AML-193 (cell line): Measurements from ENCODE around the gene NEK9.
"Not testable (repeated sequence)": the region's sequence is repeated elsewhere in the genome, so short reads cannot be mapped to it uniquely, and the experiment has no call there.

Source experiments
- DNase-seq, 2 experiments: peaks; one replicate each; lab custom pipeline; 2025; lab: John Stamatoyannopoulos, UW

Gene NEK9

GRCh38 chr14:75107186-75107585 is 19.7 kb downstream of the NEK9 start:
- DNase-seq: no peak

GRCh38 chr14:75101491-75101890 is 25.4 kb downstream of the NEK9 start:
- no peak for DNase-seq

GRCh38 chr14:75098682-75099081 is 28.2 kb downstream of the NEK9 start:
- no peak for DNase-seq

GRCh38 chr14:75098212-75098611 is 28.6 kb downstream of the NEK9 start:
- DNase-seq: no peak

- no peak for DNase-seq
Measured at GRCh38 chr14:75096959-75097358, 29.9 kb downstream of the NEK9 start.

- no peak for DNase-seq
Measured at GRCh38 chr14:75095690-75096089, 31.2 kb downstream of the NEK9 start.

- DNase-seq: no peak
Measured at GRCh38 chr14:75094896-75095295, 32.0 kb downstream of the NEK9 start.

- DNase-seq: no peak
Measured at GRCh38 chr14:75092698-75093097, 34.1 kb downstream of the NEK9 start.

GRCh38 chr14:75091251-75091650 is 35.6 kb downstream of the NEK9 start:
- no peak for DNase-seq

GRCh38 chr14:75090353-75090752 is 36.5 kb downstream of the NEK9 start:
- no peak for DNase-seq

GRCh38 chr14:75088566-75089373 is 38.1 kb downstream of the NEK9 start:
- peak; percentile 40 to 43 for DNase-seq

- DNase-seq: no peak
Measured at GRCh38 chr14:75088153-75088552, 38.7 kb downstream of the NEK9 start.

- no peak for DNase-seq
Measured at GRCh38 chr14:75084513-75084912, 42.3 kb downstream of the NEK9 start.

- DNase-seq: no peak
Measured at GRCh38 chr14:75083271-75083670, 43.6 kb downstream of the NEK9 start.

GRCh38 chr14:75081660-75082229 is 45.1 kb downstream of the NEK9 start:
- no peak for DNase-seq

- no peak for DNase-seq
Measured at GRCh38 chr14:75079521-75079920, 47.3 kb downstream of the NEK9 start.

GRCh38 chr14:75077794-75078193 is 49.1 kb downstream of the NEK9 start:
- DNase-seq: no peak

- DNase-seq: no peak
Measured at GRCh38 chr14:75070383-75070782, 56.5 kb downstream of the NEK9 start.

GRCh38 chr14:75069811-75070145 is 57.1 kb downstream of the NEK9 start:
- DNase-seq: no peak

- no peak for DNase-seq
Measured at GRCh38 chr14:75069121-75069810, 57.6 kb downstream of the NEK9 start, which contains the start of gene ZC2HC1C. TSS of gene ZC2HC1C (plus strand) at chr14:75069641. CDS start at chr14:75070574, 933 bp downstream.

- no peak for DNase-seq
Measured at GRCh38 chr14:75068294-75069120, 58.3 kb downstream of the NEK9 start.

GRCh38 chr14:75067765-75068164 is 59.1 kb downstream of the NEK9 start:
- DNase-seq: not testable (repeated sequence)
